Smooth muscle cell (in vitro differentiated cells): ENCODE measurements around the gene DNAAF5. TPM values are rescaled to one million over a fixed set of nuclear protein-coding genes. Genes with fewer than 3 reads are reported as not detected.
"Not testable (repeated sequence)": the region's sequence is repeated elsewhere in the genome, so short reads cannot be mapped to it uniquely, and the experiment has no call there.

Experiments used
- DNase-seq: peaks from one replicate; lab custom pipeline; 2025; ENCODE audit not compliant: unreplicated experiment; lab: John Stamatoyannopoulos, UW
- H2AFZ ChIP-seq: fragments of 200-600 bp; sonication (generic); 2 replicates; pipeline ENCODE4 v1.6.0; 2016; ENCODE audit warnings: antibody characterized with exemption, low read depth, mild to moderate bottlenecking
- H3F3A ChIP-seq: fragments of 200-600 bp; sonication (generic); 2 replicates; pipeline ENCODE4 v1.6.0; 2017; ENCODE audit warnings: antibody characterized with exemption, low read depth
- H3K27ac ChIP-seq: fragments of 200-600 bp; sonication (generic); 2 replicates; pipeline ENCODE4 v1.5.1; 2016; ENCODE audit warnings: low read depth, mild to moderate bottlenecking
- H3K27me3 ChIP-seq: fragments of 200-600 bp; sonication (generic); 2 replicates; pipeline ENCODE4 v1.6.1; 2016; ENCODE audit warnings: low read depth, mild to moderate bottlenecking
- H3K36me3 ChIP-seq: fragments of 200-600 bp; sonication (generic); 2 replicates; pipeline ENCODE4 v1.5.1; 2016; ENCODE audit warnings: low read depth
- H3K4me1 ChIP-seq: fragments of 200-600 bp; sonication (generic); 2 replicates; pipeline ENCODE4 v1.5.1; 2016; ENCODE audit warnings: low read depth
- H3K4me2 ChIP-seq: fragments of 200-600 bp; sonication (generic); 2 replicates; pipeline ENCODE4 v1.6.0; 2016; ENCODE audit warnings: mild to moderate bottlenecking
- H3K4me3 ChIP-seq: fragments of 200-600 bp; sonication (generic); 2 replicates; pipeline ENCODE4 v1.5.1; 2016; ENCODE audit warnings: mild to moderate bottlenecking
- H3K79me2 ChIP-seq: fragments of 200-600 bp; sonication (generic); 2 replicates; pipeline ENCODE4 v1.6.0; 2016; ENCODE audit warnings: low read depth, mild to moderate bottlenecking
- H3K9ac ChIP-seq: fragments of 200-600 bp; sonication (generic); 2 replicates; pipeline ENCODE4 v1.6.0; 2016; ENCODE audit warnings: low read depth
- H3K9me3 ChIP-seq: fragments of 200-600 bp; sonication (generic); replicated peaks from 2 replicates; pipeline ENCODE4 v1.5.1; 2016; ENCODE audit warnings: low read depth
- H4K20me1 ChIP-seq: fragments of 200-600 bp; sonication (generic); 2 replicates; pipeline ENCODE4 v1.6.0; 2016; ENCODE audit warnings: low read depth
- WGBS: methylation state at CpG from one replicate; pipeline ENCODE4 v1.1.7; 2016; ENCODE audit warnings: low lambda C conversion rate; 5-methylcytosine and 5-hydroxymethylcytosine counted together
- polyA plus RNA-seq: library from polyadenylated mRNA; unstranded; fragments of >200 nt; fragmentation: Nextera tagmentation; extraction: Ambion mirVana; gene quantifications from 2 replicates; pipeline ENCODE4 v1.2.1, GENCODE V29; 2016
- total RNA-seq: library from RNA; depleted of rRNA; stranded (reverse); fragments of >200 nt; gene quantifications from 2 replicates; pipeline ENCODE4 v1.2.3, GENCODE V29; 2014
- TF ChIP-seq, protein P1 (sequence below): fragments of 200-600 bp; sonication (generic); IDR thresholded peaks from 2 replicates; pipeline ENCODE4 v1.5.1; 2017; ENCODE audit warnings: borderline replicate concordance, mild to moderate bottlenecking, antibody characterized with exemption; ENCODE audit not compliant: insufficient read depth, poor library complexity, severe bottlenecking

The DNAAF5 gene
- total and polyA plus RNA-seq, 2 experiments from 2014 or later = 13.9 to 17.0 TPM

DNA sequence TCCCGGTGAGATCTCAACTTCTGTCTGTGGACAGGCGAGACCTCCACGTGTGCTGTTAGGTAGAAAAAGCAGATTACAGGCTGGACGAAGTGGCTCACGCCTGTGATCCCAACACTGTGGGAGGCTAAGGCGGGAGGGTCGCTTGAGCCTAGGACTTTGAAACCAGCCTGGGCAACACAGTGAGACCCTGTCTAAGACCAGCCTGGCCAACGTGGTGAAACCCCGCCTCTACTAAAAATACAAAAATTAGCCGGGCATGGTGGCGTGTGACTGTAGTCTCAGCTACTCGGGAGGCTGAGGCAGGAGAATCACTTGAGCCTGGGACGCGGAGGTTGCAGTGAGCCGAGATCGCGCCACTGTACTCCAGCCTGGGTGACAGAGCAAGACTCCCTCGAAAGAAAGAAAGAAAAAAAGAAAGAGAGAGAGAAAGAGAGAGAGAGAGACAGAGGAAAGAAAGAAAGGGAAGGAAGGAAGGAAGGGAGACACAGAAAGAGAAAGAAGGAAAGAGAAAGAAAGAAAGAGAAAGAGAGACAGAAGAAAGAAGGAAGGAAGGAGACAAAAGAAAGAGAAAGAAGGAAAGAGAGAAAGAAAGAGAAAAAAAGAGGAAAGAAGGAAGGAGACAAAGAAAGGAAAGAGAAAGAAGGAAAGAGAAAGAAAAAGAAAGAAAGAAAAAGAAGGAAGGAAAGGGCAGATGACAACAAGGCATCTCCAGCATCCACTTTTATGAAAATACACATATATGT lies 76.2 kb downstream of the DNAAF5 start:
- no peaks in the 10 kb centered on the region for H3K27me3 ChIP-seq
- no peak overlapping the region for H2AFZ ChIP-seq
- DNase-seq = no peak
- no peak overlapping the region for H3K9ac ChIP-seq
- H3K36me3 ChIP-seq = no peaks in the 10 kb centered on the region
- H3K27ac ChIP-seq = no peak overlapping the region
- H3K9me3 ChIP-seq = no peaks in the 10 kb centered on the region
- H3K4me1 ChIP-seq = no peaks in the 10 kb centered on the region
- no peaks in the 10 kb centered on the region for H3F3A ChIP-seq
- 91% methylated on average over 18 of the region's 18 CpGs for WGBS
- no peak overlapping the region for H3K4me3 ChIP-seq
- no peaks in the 10 kb centered on the region for H4K20me1 ChIP-seq
- TF ChIP-seq, protein P1, sequence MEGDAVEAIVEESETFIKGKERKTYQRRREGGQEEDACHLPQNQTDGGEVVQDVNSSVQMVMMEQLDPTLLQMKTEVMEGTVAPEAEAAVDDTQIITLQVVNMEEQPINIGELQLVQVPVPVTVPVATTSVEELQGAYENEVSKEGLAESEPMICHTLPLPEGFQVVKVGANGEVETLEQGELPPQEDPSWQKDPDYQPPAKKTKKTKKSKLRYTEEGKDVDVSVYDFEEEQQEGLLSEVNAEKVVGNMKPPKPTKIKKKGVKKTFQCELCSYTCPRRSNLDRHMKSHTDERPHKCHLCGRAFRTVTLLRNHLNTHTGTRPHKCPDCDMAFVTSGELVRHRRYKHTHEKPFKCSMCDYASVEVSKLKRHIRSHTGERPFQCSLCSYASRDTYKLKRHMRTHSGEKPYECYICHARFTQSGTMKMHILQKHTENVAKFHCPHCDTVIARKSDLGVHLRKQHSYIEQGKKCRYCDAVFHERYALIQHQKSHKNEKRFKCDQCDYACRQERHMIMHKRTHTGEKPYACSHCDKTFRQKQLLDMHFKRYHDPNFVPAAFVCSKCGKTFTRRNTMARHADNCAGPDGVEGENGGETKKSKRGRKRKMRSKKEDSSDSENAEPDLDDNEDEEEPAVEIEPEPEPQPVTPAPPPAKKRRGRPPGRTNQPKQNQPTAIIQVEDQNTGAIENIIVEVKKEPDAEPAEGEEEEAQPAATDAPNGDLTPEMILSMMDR = no peak
- H3K79me2 ChIP-seq = no peaks in the 10 kb centered on the region
- no peak overlapping the region for H3K4me2 ChIP-seq

DNA sequence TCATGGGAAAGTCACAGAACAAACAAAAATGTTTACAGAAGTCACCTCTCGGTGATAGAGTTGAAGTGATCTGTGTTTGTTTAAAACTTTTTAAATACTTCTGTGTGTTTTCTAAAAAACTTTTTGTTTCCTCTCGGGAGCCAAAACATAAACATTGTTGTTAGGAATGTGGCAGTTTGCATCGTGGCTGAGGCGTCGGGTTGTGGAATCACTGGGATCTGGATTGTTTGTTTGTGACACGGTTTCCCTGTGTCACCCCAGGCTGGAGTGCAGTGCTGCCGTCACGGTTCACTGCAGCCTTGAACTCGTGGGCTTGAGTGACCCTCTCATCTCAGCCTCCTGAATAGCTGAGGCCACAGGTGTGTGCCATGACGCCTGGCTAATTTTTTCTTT lies 76.7 kb downstream of the DNAAF5 start:
- Histone ChIP-seq H3K4me1 (no peaks in the 10 kb centered on the region), H3K9ac (no peak overlapping the region), H3K79me2 (no peaks in the 10 kb centered on the region), H2AFZ (no peak overlapping the region), H3K27me3 (no peaks in the 10 kb centered on the region), H4K20me1 (no peaks in the 10 kb centered on the region), H3K27ac (no peak overlapping the region), H3K36me3 (no peaks in the 10 kb centered on the region), H3K4me3 (no peak overlapping the region), H3K9me3 (no peaks in the 10 kb centered on the region), H3K4me2 (no peak overlapping the region), H3F3A (no peaks in the 10 kb centered on the region)
- no peak for DNase-seq
- WGBS = 58% methylated on average over 10 of the region's 10 CpGs
- TF ChIP-seq, protein P1 = no peak

DNA sequence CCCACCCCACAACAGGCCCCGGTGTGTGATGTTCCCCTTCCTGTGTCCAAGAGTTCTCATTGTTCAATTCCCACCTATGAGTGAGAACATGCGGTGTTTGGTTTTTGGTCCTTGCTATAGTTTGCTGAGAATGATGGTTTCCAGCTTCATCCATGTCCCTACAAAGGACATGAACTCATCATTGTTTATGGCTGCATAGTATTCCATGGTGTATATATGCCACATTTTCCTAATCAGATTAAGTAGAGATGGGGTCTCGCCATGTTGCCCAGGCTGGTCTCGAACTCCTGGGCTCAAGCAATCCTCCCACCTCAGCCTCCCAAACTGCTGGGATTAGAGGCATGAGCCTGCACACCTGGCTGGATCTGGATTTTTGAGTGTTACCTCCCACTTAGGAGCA lies 77.3 kb downstream of the DNAAF5 start:
- H3K27me3 ChIP-seq, H3K4me3 ChIP-seq, H4K20me1 ChIP-seq, H3F3A ChIP-seq, H3K9ac ChIP-seq, H3K36me3 ChIP-seq, H2AFZ ChIP-seq, H3K4me1 ChIP-seq, H3K79me2 ChIP-seq, H3K4me2 ChIP-seq, H3K9me3 ChIP-seq, H3K27ac ChIP-seq, DNase-seq: not testable (repeated sequence)
- 80% methylated on average over 3 of the region's 4 CpGs for WGBS

DNA sequence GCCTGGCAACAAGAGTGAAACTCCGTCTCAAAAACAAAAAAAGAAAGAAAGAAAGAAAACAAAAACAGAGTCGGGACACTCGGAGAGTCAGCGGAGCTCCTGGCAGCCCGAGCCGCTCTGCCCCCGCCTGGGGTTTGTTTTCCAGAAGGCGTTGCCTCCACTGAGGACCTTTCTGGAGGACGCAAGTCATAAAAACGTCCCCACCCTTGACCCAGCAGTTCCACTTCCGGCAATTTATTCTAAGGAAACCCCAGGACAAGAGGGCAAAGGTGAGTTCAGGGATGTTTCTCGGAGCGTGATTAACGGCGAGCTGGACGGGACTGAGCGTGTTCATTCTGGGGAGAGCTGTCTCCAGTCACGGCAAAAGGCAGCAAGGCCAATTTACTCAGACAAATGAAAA lies 78.8 kb downstream of the DNAAF5 start:
- H3F3A ChIP-seq = no peaks in the 10 kb centered on the region
- no peaks in the 10 kb centered on the region for H3K27me3 ChIP-seq
- H2AFZ ChIP-seq = no peak overlapping the region
- WGBS = 84% methylated on average over 18 of the region's 18 CpGs
- H3K79me2 ChIP-seq = no peaks in the 10 kb centered on the region
- no peak for DNase-seq
- H3K9me3 ChIP-seq = no peaks in the 10 kb centered on the region
- TF ChIP-seq, protein P1 = no peak
- H4K20me1 ChIP-seq = no peaks in the 10 kb centered on the region
- no peak overlapping the region for H3K27ac ChIP-seq
- no peak overlapping the region for H3K4me3 ChIP-seq
- no peaks in the 10 kb centered on the region for H3K4me1 ChIP-seq
- no peak overlapping the region for H3K4me2 ChIP-seq
- no peaks in the 10 kb centered on the region for H3K36me3 ChIP-seq
- no peak overlapping the region for H3K9ac ChIP-seq
